HepG2 (cell line): ENCODE measurements around the gene MPIG6B. TPM values are rescaled to one million over a fixed set of nuclear protein-coding genes. Genes with fewer than 3 reads are reported as not detected.
A peak's percentile ranks its signal among the peaks of the same experiment; 100 is the strongest.

ENCODE experiments used
- BRD4 ChIP-seq: sonication (generic); formaldehyde crosslinking; IDR thresholded peaks from 2 replicates; pipeline ENCODE4 v1.4.0; 2020; ENCODE audit warnings: missing genetic modification reagents
- CENPX ChIP-seq: sonication (generic); formaldehyde crosslinking; IDR thresholded peaks from 2 replicates; pipeline ENCODE4 v1.9.0; 2021; ENCODE audit warnings: mild to moderate bottlenecking, missing genetic modification reagents, moderate library complexity
- CHD2 ChIP-seq: IDR thresholded peaks from 2 replicates; pipeline ENCODE4 v1.6.1; 2011; ENCODE audit warnings: low read depth, low read length, improper control_type of control experiment
- FOSL1 ChIP-seq: sonication (generic); formaldehyde crosslinking; IDR thresholded peaks from 2 replicates; pipeline ENCODE4 v1.9.0; 2021; ENCODE audit warnings: missing genetic modification reagents, borderline replicate concordance
- HNRNPK ChIP-seq: fragments of 200-400 bp; formaldehyde crosslinking; IDR thresholded peaks from 2 replicates; pipeline ENCODE4 v1.6.1; 2018; ENCODE audit warnings: low read length, low read depth, moderate library complexity, mild to moderate bottlenecking; ENCODE audit not compliant: poor library complexity, severe bottlenecking
- KLF15 ChIP-seq: sonication (generic); formaldehyde crosslinking; IDR thresholded peaks from 2 replicates; pipeline ENCODE4 v1.8.1; 2023; ENCODE audit warnings: borderline replicate concordance, mild to moderate bottlenecking, inconsistent platforms, missing genetic modification reagents, mixed read lengths
- MATR3 ChIP-seq: sonication (generic); formaldehyde crosslinking; IDR thresholded peaks from 2 replicates; pipeline ENCODE4 v1.4.0; 2020; ENCODE audit warnings: missing genetic modification reagents
- MYNN ChIP-seq: sonication (generic); formaldehyde crosslinking; IDR thresholded peaks from 2 replicates; pipeline ENCODE4 v1.4.0; 2020; ENCODE audit warnings: mild to moderate bottlenecking, low read depth, missing genetic modification reagents
- NCOA1 ChIP-seq: sonication (generic); formaldehyde crosslinking; IDR thresholded peaks from 2 replicates; pipeline ENCODE4 v1.9.0; 2021; ENCODE audit warnings: missing genetic modification reagents
- NFKBIZ ChIP-seq: IDR thresholded peaks from 2 replicates; pipeline ENCODE4 v1.6.1; 2018; ENCODE audit warnings: missing genetic modification reagents, missing compliant biosample characterization
- RXRB ChIP-seq: IDR thresholded peaks from 2 replicates; pipeline ENCODE4 v1.6.1; 2016; ENCODE audit warnings: borderline replicate concordance, missing genetic modification reagents, missing compliant biosample characterization
- ZFP90 ChIP-seq: sonication (generic); formaldehyde crosslinking; IDR thresholded peaks from 2 replicates; pipeline ENCODE4 v1.8.0; 2022; ENCODE audit warnings: missing genetic modification reagents, mild to moderate bottlenecking, inconsistent platforms, borderline replicate concordance
- ZNF142 ChIP-seq: sonication (generic); formaldehyde crosslinking; IDR thresholded peaks from 2 replicates; pipeline ENCODE4 v1.4.0; 2020; ENCODE audit warnings: missing genetic modification reagents
- ZNF143 ChIP-seq: sonication (generic); formaldehyde crosslinking; IDR thresholded peaks from 2 replicates; pipeline ENCODE4 v1.4.0; 2020; ENCODE audit warnings: missing genetic modification reagents
- ZNF225 ChIP-seq: sonication (generic); formaldehyde crosslinking; IDR thresholded peaks from 2 replicates; pipeline ENCODE4 v1.4.0; 2020; ENCODE audit warnings: mild to moderate bottlenecking, missing genetic modification reagents
- ZNF563 ChIP-seq: sonication (generic); formaldehyde crosslinking; IDR thresholded peaks from 2 replicates; pipeline ENCODE4 v1.8.0; 2022; ENCODE audit warnings: mild to moderate bottlenecking, moderate library complexity, missing genetic modification reagents
- ZNF614 ChIP-seq: IDR thresholded peaks from 2 replicates; pipeline ENCODE4 v1.6.1; 2018; ENCODE audit warnings: missing biosample characterization, missing genetic modification reagents, inconsistent platforms, borderline replicate concordance
- ZNF615 ChIP-seq: sonication (generic); formaldehyde crosslinking; IDR thresholded peaks from 2 replicates; pipeline ENCODE4 v1.5.0; 2020; ENCODE audit warnings: mild to moderate bottlenecking, missing genetic modification reagents, borderline replicate concordance
- ZNF713 ChIP-seq: sonication (generic); formaldehyde crosslinking; IDR thresholded peaks from 2 replicates; pipeline ENCODE4 v1.4.0; 2020; ENCODE audit warnings: mild to moderate bottlenecking, missing genetic modification reagents
- ZNF782 ChIP-seq: sonication (generic); formaldehyde crosslinking; IDR thresholded peaks from 2 replicates; pipeline ENCODE4 v1.4.0; 2020; ENCODE audit warnings: missing genetic modification reagents, mild to moderate bottlenecking, borderline replicate concordance
- polyA plus RNA-seq, 8 experiments: library from polyadenylated mRNA; depleted of rRNA in 3 of 8; stranded (reverse) in 7 of 8; unstranded in 1 of 8; fragments of >200 nt; fragmentation: Illumina TruSeq in 4 of 8; extraction: Trizol in 4 of 8; gene quantifications; 2 replicates each; pipeline versions ENCODE4 v1.2.1 to v1.2.3, GENCODE V29; 2011 to 2016; ENCODE audit warnings: low read depth in 4 of 8, missing spikeins in 1 of 8, mixed read lengths in 1 of 8; ENCODE audit not compliant: insufficient read depth in 1 of 8
- total RNA-seq, 5 experiments: library from RNA; depleted of rRNA; stranded (reverse); fragments of >200 nt; fragmentation: Illumina TruSeq; extraction: Trizol; gene quantifications; 2 replicates each; pipeline ENCODE4 v1.2.3, GENCODE V29; 2016; ENCODE audit warnings: low read depth in 1 of 5
- TF ChIP-seq, protein P1 (sequence below): sonication (generic); formaldehyde crosslinking; IDR thresholded peaks from 2 replicates; pipeline ENCODE4 v1.9.0; 2021; ENCODE audit warnings: missing genetic modification reagents, borderline replicate concordance
- TF ChIP-seq, protein P2 (sequence below): sonication (generic); formaldehyde crosslinking; IDR thresholded peaks from 2 replicates; pipeline ENCODE4 v1.4.0; 2020; ENCODE audit warnings: missing genetic modification reagents

Gene MPIG6B
- total and polyA plus RNA-seq, 2 of the 13 experiments (the other 11 are each of a cell fraction or from before 2014, with no cell fraction given), result not detected

DNA sequence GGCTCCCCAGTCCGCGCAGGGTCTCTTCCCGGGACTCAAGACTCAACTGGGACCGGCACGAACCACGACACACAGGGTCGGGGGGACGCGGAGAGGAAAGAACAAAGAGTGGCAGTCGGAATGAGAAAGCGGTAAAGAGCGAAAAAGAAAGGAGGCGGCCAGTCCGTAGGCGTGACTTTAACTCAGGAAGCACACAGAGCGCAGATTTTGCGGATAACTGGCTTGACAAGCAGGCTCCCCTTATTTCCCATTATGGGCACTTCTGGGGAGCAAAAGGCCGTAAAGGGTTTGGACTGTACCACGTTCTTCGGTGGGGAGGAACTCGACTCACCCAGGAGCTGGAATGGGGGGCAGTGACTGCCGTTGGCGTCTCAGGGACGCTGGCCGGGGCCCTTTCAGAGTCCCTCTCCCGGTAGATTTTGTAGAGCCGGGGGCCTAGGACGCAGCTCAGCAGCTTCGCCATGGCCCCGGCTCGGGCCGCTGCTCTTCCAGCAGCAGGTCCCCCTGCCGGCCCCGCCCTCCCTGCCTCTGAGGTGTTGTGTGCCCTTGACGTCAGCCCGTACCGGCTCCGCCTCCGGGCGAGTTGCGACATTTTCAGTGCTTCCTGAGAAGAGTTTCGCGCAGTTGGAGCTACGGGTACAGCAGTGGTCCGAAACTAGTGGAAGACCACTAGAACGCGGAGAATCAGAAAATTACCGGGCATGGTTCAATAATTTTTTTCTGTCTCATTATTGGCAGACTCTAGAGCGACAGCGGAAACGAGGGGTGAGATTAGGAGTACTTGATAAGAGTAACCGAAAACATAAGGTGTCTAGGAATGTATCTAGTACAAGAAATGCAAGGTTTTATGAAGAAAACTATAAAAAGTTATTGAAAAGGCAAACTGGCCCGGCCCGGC is 20.1 kb upstream of the MPIG6B start, which contains the start of gene ABHD16A (continued):
- 0 out of 2 replicates have a peak, but pooled peaks have one; percentile 50 for TF ChIP-seq ZNF713 (CRISPR knock-in tag)
- no peak for TF ChIP-seq CHD2
- TF ChIP-seq ZNF782 (CRISPR knock-in tag), result no peak; the same call in 1 of the 2 replicates
- no peak for TF ChIP-seq CENPX (CRISPR knock-in tag)
- TF ChIP-seq ZNF614 (CRISPR knock-in tag), result peak; percentile 55; the same call in 1 of the 2 replicates
- peak; percentile 86 for TF ChIP-seq ZNF615 (CRISPR knock-in tag)
- TF ChIP-seq, protein P1, sequence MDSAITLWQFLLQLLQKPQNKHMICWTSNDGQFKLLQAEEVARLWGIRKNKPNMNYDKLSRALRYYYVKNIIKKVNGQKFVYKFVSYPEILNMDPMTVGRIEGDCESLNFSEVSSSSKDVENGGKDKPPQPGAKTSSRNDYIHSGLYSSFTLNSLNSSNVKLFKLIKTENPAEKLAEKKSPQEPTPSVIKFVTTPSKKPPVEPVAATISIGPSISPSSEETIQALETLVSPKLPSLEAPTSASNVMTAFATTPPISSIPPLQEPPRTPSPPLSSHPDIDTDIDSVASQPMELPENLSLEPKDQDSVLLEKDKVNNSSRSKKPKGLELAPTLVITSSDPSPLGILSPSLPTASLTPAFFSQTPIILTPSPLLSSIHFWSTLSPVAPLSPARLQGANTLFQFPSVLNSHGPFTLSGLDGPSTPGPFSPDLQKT (CRISPR knock-in tag), result no peak
- TF ChIP-seq NFKBIZ, result 0 out of 2 replicates have a peak, but pooled peaks have one; percentile 66
- TF ChIP-seq KLF15 (CRISPR knock-in tag), result no peak
- TF ChIP-seq HNRNPK, result no peak
- 0 out of 2 replicates have a peak, but pooled peaks have one; percentile 56 for TF ChIP-seq ZNF142 (CRISPR knock-in tag)
- no peak for TF ChIP-seq ZNF563
- TF ChIP-seq RXRB, result peak; percentile 70
- no peak for TF ChIP-seq FOSL1 (CRISPR knock-in tag)
- no peak for TF ChIP-seq NCOA1 (CRISPR knock-in tag)
- TF ChIP-seq ZNF143 (CRISPR knock-in tag), result no peak
- TF ChIP-seq ZFP90 (CRISPR knock-in tag), result no peak; the same call in 1 of the 2 replicates
- no peak for TF ChIP-seq BRD4 (CRISPR knock-in tag)
- TF ChIP-seq MATR3 (CRISPR knock-in tag), result no peak
- TF ChIP-seq, protein P2, sequence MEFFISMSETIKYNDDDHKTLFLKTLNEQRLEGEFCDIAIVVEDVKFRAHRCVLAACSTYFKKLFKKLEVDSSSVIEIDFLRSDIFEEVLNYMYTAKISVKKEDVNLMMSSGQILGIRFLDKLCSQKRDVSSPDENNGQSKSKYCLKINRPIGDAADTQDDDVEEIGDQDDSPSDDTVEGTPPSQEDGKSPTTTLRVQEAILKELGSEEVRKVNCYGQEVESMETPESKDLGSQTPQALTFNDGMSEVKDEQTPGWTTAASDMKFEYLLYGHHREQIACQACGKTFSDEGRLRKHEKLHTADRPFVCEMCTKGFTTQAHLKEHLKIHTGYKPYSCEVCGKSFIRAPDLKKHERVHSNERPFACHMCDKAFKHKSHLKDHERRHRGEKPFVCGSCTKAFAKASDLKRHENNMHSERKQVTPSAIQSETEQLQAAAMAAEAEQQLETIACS (CRISPR knock-in tag), result no peak
- TF ChIP-seq ZNF225 (CRISPR knock-in tag), result no peak
- no peak; the same call in 1 of the 2 replicates for TF ChIP-seq MYNN
